PFSK-1 (cell line): ENCODE results near the gene PADI4.

Experiments
- FOXP2 ChIP-seq: optimal IDR thresholded peaks from 2 replicates; pipeline ENCODE3; 2011; ENCODE audit warnings: borderline replicate concordance, control low read depth, inconsistent platforms; ENCODE audit not compliant: insufficient read depth; ENCODE audit errors: extremely low read length, extremely low read depth
- POLR2AphosphoS5 ChIP-seq: IDR thresholded peaks from 2 replicates; pipeline ENCODE4 v1.6.1; 2012; ENCODE audit warnings: low read depth, mild to moderate bottlenecking, control low read depth, low read length, moderate library complexity
- SIN3A ChIP-seq: IDR thresholded peaks from 2 replicates; pipeline ENCODE4 v1.6.1; 2012; ENCODE audit warnings: mild to moderate bottlenecking, low read length, moderate library complexity, borderline replicate concordance; ENCODE audit not compliant: insufficient read depth
- TAF1 ChIP-seq: IDR thresholded peaks from 2 replicates; pipeline ENCODE4 v1.6.1; 2012; ENCODE audit warnings: low read length, control low read depth, borderline replicate concordance; ENCODE audit not compliant: insufficient read depth
- TF ChIP-seq, protein P1 (sequence below), 2 experiments: IDR thresholded peaks; 2 replicates each; pipeline versions ENCODE4 v1.6.1 to v1.8.0; 2011 to 2012; ENCODE audit warnings: low read depth in 2 of 2, low read length in 2 of 2, control low read depth in 1 of 2, inconsistent platforms in 1 of 2, mild to moderate bottlenecking in 1 of 2, moderate library complexity in 1 of 2; ENCODE audit not compliant: insufficient read depth in 1 of 2

DNA sequence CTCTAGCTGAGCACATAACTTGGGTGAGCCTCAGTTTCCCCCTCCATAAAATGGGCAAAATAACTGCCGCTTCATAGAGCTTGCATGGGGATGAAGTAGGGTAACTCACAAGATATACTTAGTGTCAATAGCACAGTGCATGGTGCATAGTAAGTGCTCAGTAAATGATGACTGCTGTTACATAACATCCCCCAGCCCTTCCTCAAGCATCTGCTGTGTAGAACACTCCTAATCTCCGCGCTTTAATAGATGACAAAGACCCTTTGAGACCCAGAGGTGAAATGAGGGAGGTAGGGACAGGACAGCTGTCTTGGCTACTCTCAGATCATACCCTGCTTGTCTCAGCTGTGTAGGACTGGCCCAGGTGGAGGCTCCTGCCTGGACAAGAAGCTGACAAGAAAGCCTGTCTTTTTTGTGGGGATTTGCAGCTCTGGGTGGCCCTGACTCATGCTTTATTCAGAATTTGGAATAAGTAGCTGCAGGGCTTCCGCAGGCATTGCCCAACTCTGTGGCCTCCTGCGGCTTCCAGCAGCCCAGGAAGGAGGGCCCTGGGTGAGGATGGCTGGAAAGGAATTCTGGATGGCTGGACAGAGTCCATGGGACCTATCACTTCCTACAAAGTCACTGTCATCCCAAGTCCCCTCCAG lies 20.7 kb upstream of the PADI4 start:
- TF ChIP-seq SIN3A, result no peak
- no peak for TF ChIP-seq TAF1
- no peak for TF ChIP-seq POLR2AphosphoS5
- TF ChIP-seq, protein P1, sequence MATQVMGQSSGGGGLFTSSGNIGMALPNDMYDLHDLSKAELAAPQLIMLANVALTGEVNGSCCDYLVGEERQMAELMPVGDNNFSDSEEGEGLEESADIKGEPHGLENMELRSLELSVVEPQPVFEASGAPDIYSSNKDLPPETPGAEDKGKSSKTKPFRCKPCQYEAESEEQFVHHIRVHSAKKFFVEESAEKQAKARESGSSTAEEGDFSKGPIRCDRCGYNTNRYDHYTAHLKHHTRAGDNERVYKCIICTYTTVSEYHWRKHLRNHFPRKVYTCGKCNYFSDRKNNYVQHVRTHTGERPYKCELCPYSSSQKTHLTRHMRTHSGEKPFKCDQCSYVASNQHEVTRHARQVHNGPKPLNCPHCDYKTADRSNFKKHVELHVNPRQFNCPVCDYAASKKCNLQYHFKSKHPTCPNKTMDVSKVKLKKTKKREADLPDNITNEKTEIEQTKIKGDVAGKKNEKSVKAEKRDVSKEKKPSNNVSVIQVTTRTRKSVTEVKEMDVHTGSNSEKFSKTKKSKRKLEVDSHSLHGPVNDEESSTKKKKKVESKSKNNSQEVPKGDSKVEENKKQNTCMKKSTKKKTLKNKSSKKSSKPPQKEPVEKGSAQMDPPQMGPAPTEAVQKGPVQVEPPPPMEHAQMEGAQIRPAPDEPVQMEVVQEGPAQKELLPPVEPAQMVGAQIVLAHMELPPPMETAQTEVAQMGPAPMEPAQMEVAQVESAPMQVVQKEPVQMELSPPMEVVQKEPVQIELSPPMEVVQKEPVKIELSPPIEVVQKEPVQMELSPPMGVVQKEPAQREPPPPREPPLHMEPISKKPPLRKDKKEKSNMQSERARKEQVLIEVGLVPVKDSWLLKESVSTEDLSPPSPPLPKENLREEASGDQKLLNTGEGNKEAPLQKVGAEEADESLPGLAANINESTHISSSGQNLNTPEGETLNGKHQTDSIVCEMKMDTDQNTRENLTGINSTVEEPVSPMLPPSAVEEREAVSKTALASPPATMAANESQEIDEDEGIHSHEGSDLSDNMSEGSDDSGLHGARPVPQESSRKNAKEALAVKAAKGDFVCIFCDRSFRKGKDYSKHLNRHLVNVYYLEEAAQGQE (IDR thresholded peaks at IDR 0.05; ENCODE audit: insufficient read depth in 1 of 2, low read depth in 2 of 2, low read length in 2 of 2), result no peak
- TF ChIP-seq FOXP2, result no peak
